Measurements from ENCODE around the gene PFDN6.
"Not testable (repeated sequence)": the region's sequence is repeated elsewhere in the genome, so short reads cannot be mapped to it uniquely, and the experiment has no call there.

The PFDN6 gene

GRCh38 chr6:33273924-33274902 is 15.2 kb upstream of the PFDN6 start:
- no peak for FAIRE-seq

GRCh38 chr6:33275795-33276580 is 13.4 kb upstream of the PFDN6 start:
- not testable (repeated sequence) for FAIRE-seq

- no peak for FAIRE-seq
These were observed 12.9 kb upstream of the PFDN6 start for GRCh38 chr6:33276581-33276863.

- no peak for FAIRE-seq
These were observed 12.3 kb upstream of the PFDN6 start, which contains the start of gene B3GALT4 for GRCh38 chr6:33276864-33277662. Gene B3GALT4 (plus strand): TSS chr6:33277123. CDS start chr6:33277420, 297 bp downstream.

GRCh38 chr6:33277663-33278391 is 11.6 kb upstream of the PFDN6 start:
- FAIRE-seq: no peak

- FAIRE-seq: no peak
These were observed 11.0 kb upstream of the PFDN6 start for GRCh38 chr6:33278392-33278741.

- FAIRE-seq: no peak
These were observed 10.6 kb upstream of the PFDN6 start for GRCh38 chr6:33278810-33279209.

GRCh38 chr6:33279257-33279695 is 10.1 kb upstream of the PFDN6 start:
- FAIRE-seq: no peak

- no peak for FAIRE-seq
These were observed 9.4 kb upstream of the PFDN6 start for GRCh38 chr6:33279971-33280511.

GRCh38 chr6:33280539-33280938 is 8.9 kb upstream of the PFDN6 start:
- FAIRE-seq: no peak

- not testable (repeated sequence) for FAIRE-seq
These were observed 4.2 kb upstream of the PFDN6 start for GRCh38 chr6:33285214-33285613.

- FAIRE-seq: no peak
These were observed 2.2 kb upstream of the PFDN6 start for GRCh38 chr6:33286946-33287914.

GRCh38 chr6:33288141-33288920 is 1.1 kb upstream of the PFDN6 start:
- no peak for FAIRE-seq

GRCh38 chr6:33289784-33290315 is 449 bp downstream of the PFDN6 start:
- FAIRE-seq: no peak

- no peak for FAIRE-seq
These were observed 1.1 kb downstream of the PFDN6 start for GRCh38 chr6:33290459-33290858.

- FAIRE-seq: no peak
These were observed 3.7 kb downstream of the PFDN6 start for GRCh38 chr6:33292996-33293682.

GRCh38 chr6:33294086-33294823 is 4.9 kb downstream of the PFDN6 start:
- no peak for FAIRE-seq

- no peak for FAIRE-seq
These were observed 6.4 kb downstream of the PFDN6 start for GRCh38 chr6:33295621-33296369.
